Measurements from ENCODE around the gene PEAR1. TPM values are rescaled to one million over a fixed set of nuclear protein-coding genes. Genes with fewer than 3 reads are reported as not detected.

The PEAR1 gene
- polyA plus RNA-seq, 3 donors = not detected

- Histone ChIP-seq H3K36me3 (replicated peaks in 1 of 2; ENCODE audit: control insufficient read depth in 1 of 2, insufficient read depth in 2 of 2, low read length in 2 of 2) (no peaks in the 10 kb centered on the region), H3K79me2 (ENCODE audit: insufficient read depth, low read length) (no peaks in the 10 kb centered on the region), H2AFZ (ENCODE audit: insufficient read depth, low read depth, low read length, poor library complexity, severe bottlenecking) (no peak overlapping the region), H3K27ac (ENCODE audit: low read depth in 1 of 2, low read length in 2 of 2) (no peak overlapping the region), H3K27me3 (ENCODE audit: control insufficient read depth in 2 of 2, insufficient read depth in 2 of 2, low read length in 2 of 2) (peaks cover 3 to 24% of the 10 kb centered on the region in 2 donors), H3K4me2 (replicated peaks; ENCODE audit: extremely low read depth, low read length, poor library complexity, severe bottlenecking) (no peak overlapping the region), H4K20me1 (ENCODE audit: insufficient read depth, low read length) (no peaks in the 10 kb centered on the region), H3K4me3 (replicated peaks in 1 of 3; ENCODE audit: low read depth in 2 of 3, low read length in 3 of 3) (no peak overlapping the region), H3K9ac (ENCODE audit: insufficient read depth, low read length, poor library complexity, severe bottlenecking) (no peak overlapping the region), H3K4me1 (ENCODE audit: control insufficient read depth in 1 of 2, insufficient read depth in 2 of 2, low read length in 2 of 2) (peaks cover 11 to 13% of the 10 kb centered on the region in 2 donors), H3K9me3 (replicated peaks in 1 of 2; ENCODE audit: control insufficient read depth in 1 of 2, insufficient read depth in 1 of 2, low read length in 2 of 2) (no peaks in the 10 kb centered on the region)
- intact Hi-C loops (cut with micrococcal nuclease) = loop anchor here in 1 of 2 donors (10.0 kb wide), 1 partner anchor 193 kb away; no protein-coding TSS in a partner anchor
- H3K9me3 Mint-ChIP-seq = peaks cover 0 to 2% (median 0%) of the 10 kb centered on the region in 7 donors
- no peak for TF ChIP-seq CTCF (IDR thresholded peaks at IDR 0.05)
- peaks cover 13% of the 10 kb centered on the region for H3K4me1 Mint-ChIP-seq
- 76% methylated on average over 3 of the region's 6 CpGs for WGBS (ENCODE audit: insufficient coverage)
- no peak for DNase-seq
- H3K27ac Mint-ChIP-seq = no peak overlapping the region
- H3K4me3 Mint-ChIP-seq = no peak overlapping the region
- H3K36me3 Mint-ChIP-seq = peaks cover 0 to 3% of the 10 kb centered on the region in 2 donors
- H3K27me3 Mint-ChIP-seq (ENCODE audit: low read depth in 3 of 3) = peaks cover 37 to 54% (median 43%) of the 10 kb centered on the region in 3 donors
Observed at GRCh38 chr1:156887734-156888133, 5.8 kb upstream of the PEAR1 start.

- Mint-ChIP-seq H3K36me3 (peaks cover 0 to 8% of the 10 kb centered on the region in 2 donors), H3K4me3 (peak overlapping the region in 1 of 2 donors; percentile 87), H3K27ac (peak overlapping the region in 1 of 7 donors; percentile 42), H3K9me3 (peaks cover 0 to 9% (median 5%) of the 10 kb centered on the region in 7 donors), H3K27me3 (ENCODE audit: low read depth in 3 of 3) (peaks cover 54 to 69% (median 59%) of the 10 kb centered on the region in 3 donors), H3K4me1 (peaks cover 20% of the 10 kb centered on the region)
- no peak overlapping the region for H3K4me3 ChIP-seq (replicated peaks in 1 of 3; ENCODE audit: low read depth in 2 of 3, low read length in 3 of 3)
- no peaks in the 10 kb centered on the region for H3K9me3 ChIP-seq (replicated peaks in 1 of 2; ENCODE audit: control insufficient read depth in 1 of 2, insufficient read depth in 1 of 2, low read length in 2 of 2)
- no peak overlapping the region for H3K27ac ChIP-seq (ENCODE audit: low read depth in 1 of 2, low read length in 2 of 2)
- no peak overlapping the region for H3K9ac ChIP-seq (ENCODE audit: insufficient read depth, low read length, poor library complexity, severe bottlenecking)
- H4K20me1 ChIP-seq (ENCODE audit: insufficient read depth, low read length) = no peaks in the 10 kb centered on the region
- H2AFZ ChIP-seq (ENCODE audit: insufficient read depth, low read depth, low read length, poor library complexity, severe bottlenecking) = no peak overlapping the region
- no peaks in the 10 kb centered on the region for H3K79me2 ChIP-seq (ENCODE audit: insufficient read depth, low read length)
- intact Hi-C loops (cut with micrococcal nuclease) = loop anchor here (5.0 to 10.0 kb wide), 3 partner anchors 37 to 195 kb away; partner anchors contain the start of gene SH2D2A (in 1 of the 2)
- WGBS (ENCODE audit: insufficient coverage) = 42% methylated on average over 8 of the region's 8 CpGs
- H3K4me1 ChIP-seq (ENCODE audit: control insufficient read depth in 1 of 2, insufficient read depth in 2 of 2, low read length in 2 of 2) = peaks cover 20 to 24% of the 10 kb centered on the region in 2 donors
- TF ChIP-seq CTCF (IDR thresholded peaks at IDR 0.05) = peak; percentile 89
- DNase-seq = peak; percentile 41 to 68 (median 60)
- H3K4me2 ChIP-seq (replicated peaks; ENCODE audit: extremely low read depth, low read length, poor library complexity, severe bottlenecking) = no peak overlapping the region
- no peaks in the 10 kb centered on the region for H3K36me3 ChIP-seq (replicated peaks in 1 of 2; ENCODE audit: control insufficient read depth in 1 of 2, insufficient read depth in 2 of 2, low read length in 2 of 2)
- H3K27me3 ChIP-seq (ENCODE audit: control insufficient read depth in 2 of 2, insufficient read depth in 2 of 2, low read length in 2 of 2) = peaks cover 20 to 44% of the 10 kb centered on the region in 2 donors
Observed at GRCh38 chr1:156889802-156890580, 3.5 kb upstream of the PEAR1 start.

All from CD14-positive monocyte (primary cell).